ENCODE measurements around the gene EGF.
"Not testable (repeated sequence)": the region's sequence is repeated elsewhere in the genome, so short reads cannot be mapped to it uniquely, and the experiment has no call there.

EGF gene

DNA sequence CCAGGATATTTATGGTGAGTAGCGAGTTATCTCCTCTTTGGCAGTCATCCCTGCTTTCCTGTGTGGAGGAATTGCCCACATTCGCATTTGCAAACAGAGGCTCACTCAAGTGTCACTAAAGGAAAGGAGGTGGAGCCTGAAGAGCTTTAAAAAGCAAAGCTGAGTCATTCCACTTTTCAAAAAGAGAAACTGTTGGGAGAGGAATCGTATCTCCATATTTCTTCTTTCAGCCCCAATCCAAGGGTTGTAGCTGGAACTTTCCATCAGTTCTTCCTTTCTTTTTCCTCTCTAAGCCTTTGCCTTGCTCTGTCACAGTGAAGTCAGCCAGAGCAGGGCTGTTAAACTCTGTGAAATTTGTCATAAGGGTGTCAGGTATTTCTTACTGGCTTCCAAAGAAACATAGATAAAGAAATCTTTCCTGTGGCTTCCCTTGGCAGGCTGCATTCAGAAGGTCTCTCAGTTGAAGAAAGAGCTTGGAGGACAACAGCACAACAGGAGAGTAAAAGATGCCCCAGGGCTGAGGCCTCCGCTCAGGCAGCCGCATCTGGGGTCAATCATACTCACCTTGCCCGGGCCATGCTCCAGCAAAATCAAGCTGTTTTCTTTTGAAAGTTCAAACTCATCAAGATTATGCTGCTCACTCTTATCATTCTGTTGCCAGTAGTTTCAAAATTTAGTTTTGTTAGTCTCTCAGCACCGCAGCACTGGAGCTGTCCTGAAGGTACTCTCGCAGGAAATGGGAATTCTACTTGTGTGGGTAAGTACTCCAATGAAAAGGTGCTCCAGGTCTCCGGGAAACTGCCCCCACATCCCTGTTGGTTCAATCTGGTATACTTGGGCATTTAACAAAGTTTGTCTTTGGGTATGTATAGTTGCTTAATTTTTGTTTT is at the start of gene EGF:
EGF (plus strand) TSS at position 178 of the 890 bp plus-strand sequence; CDS start at position 631, 453 bp downstream.
- no peak for DNase-seq

DNA sequence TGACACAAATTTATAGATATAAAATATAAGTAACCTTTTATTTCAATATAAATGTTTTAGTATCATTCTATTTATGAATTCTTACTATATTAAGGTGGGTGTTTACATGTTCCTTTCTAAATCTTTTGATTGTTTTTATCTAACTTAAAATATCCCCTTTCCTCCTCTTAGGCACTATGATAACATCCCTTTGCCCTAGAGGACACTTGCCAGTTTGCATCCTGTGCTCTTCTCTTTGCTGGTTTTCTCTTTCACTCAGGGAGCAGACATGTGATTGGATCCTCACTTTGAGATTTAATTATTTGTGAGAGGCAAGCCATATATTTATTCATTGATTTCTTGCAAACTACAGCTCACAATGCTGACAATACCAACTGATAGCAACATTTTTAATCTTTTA is 48.5 kb upstream of the EGF start:
- DNase-seq = no peak

DNA sequence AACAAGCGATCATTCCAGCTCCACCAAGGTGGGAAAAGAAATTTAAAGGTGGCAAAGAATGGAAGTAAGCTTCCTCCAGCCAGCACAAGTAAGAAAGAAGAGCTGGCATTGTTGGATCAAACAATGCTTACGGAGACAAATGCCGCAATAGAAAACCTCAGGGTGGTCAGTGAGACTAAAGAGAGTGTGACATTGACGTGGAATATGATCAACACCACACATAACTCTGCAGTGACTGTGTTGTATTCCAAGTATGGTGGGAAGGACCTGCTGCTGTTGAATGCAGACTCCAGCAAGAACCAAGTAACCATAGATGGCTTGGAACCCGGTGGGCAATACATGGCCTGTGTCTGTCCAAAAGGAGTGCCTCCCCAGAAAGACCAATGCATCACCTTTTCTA is 42.6 kb upstream of the EGF start:
- DNase-seq = no peak

DNA sequence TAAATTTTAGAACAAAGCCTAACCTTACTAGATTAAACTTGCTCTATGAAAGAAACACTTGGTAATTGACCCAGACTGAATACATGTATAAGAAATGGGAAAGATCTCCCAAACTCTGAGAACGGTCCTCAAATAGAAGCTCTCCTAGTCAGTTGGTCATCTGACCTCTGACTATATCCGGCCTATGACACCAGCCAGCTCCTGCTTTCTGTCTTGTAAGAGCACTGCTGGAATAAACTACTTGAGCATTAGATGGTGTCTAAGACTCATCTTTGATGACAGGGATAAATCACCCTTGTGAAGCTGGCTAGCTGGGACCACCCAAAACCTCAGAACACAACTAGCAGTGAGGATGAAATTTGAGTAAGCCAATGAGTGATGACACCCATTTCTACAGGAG is 40.6 kb upstream of the EGF start:
- no peak for DNase-seq

DNA sequence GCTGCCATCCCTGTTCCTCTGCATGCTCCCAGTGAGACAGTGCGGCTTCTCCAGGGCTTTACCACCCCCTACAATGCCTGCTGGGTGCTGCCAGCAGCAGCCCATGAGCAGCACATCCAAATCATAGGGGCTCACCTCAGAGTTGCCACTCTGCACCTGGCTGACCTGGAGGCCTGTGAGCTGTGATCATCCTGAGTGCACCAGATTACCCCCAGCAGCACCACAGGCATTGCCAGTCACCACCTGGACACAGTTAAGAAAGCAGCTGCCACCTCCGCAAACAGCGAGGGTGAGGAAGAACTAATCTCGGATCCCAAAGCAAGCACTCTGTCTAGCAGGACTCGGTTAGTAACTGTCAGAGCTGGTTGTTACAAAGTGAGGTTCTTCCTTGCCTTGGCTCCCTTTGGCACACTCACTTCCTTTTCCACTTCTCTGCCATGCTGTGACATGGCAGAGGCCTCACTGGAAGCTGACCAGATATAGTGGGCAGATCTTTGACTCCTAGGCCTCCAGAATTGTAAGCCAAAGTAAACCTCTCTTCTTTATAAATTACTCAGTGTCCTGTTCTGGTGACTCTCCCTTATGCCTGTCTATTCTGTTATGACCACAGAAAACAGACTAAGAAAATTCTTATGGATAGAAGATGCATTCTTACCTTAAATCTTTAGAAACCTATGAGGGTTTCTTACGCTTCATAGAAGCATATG is 39.6 kb upstream of the EGF start:
- DNase-seq = no peak

DNA sequence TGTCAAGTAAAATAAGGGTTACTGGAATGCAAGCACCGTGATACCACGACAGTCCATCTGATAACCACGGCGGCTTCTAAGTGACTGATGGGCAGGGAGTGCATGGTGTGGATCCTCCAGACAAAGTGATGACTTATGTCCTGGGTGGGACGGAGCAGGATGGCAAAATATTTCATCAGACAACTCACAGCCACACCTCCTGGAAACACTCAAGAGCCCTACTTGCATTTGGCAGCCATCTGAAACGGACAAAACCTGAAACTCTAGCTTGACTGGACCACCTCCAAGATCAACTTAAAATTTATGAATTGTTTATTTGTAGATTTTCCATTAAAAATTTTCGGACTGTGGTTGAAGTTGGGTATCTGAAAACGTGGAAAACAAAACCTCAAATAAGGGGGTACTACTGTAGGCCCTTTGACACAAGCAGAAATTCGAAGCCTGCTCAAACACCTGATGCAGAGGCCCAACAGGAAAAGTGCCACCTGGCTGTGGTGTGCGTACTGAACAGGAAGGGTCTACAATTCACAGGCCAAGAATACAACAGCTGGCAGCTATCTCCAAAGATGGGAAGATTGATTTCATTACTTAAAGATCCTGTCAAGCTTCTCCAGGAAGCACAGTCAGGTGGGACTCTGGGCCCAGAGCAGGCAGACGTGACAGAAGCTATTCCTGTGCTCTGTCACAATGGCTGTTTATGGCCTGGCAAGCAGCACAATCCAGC is 38.7 kb upstream of the EGF start:
- no peak for DNase-seq

DNA sequence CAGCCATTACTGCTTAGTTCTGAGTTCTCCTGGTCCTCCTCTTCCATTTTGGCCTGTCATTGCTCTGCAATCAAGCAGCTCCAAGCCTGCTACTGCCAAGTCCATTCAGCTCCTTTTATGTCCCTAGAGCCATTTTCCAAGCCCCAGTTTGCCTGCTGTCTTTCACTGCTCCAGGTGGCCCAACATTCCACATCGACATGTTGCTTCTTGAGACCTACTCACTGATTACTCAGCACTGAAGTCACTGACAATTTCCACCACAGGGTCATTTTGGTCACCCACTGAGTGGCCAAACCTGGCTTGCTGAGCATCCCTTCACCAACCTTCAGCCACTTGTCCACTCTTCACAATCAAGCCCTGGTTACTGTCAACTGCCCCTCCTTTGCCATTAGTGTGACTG is 37.6 kb upstream of the EGF start:
- DNase-seq = no peak

DNA sequence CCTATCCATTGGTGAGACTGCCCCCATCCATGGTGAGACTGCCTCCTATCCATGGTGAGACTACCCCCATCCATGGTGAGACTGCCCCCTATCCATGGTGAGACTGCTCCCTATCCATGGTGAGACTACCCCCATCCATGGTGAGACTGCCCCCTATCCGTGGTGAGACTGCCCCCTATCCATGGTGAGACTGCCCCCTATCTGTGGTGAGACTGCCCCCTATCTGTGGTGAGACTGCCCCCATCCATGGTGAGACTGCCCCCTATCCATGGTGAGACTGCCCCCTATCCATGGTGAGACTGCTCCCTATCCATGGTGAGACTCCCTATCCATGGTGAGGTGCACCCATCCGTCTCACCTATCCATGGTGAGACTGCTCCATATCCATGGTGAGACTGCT is 37.1 kb upstream of the EGF start:
- DNase-seq = not testable (repeated sequence)

DNA sequence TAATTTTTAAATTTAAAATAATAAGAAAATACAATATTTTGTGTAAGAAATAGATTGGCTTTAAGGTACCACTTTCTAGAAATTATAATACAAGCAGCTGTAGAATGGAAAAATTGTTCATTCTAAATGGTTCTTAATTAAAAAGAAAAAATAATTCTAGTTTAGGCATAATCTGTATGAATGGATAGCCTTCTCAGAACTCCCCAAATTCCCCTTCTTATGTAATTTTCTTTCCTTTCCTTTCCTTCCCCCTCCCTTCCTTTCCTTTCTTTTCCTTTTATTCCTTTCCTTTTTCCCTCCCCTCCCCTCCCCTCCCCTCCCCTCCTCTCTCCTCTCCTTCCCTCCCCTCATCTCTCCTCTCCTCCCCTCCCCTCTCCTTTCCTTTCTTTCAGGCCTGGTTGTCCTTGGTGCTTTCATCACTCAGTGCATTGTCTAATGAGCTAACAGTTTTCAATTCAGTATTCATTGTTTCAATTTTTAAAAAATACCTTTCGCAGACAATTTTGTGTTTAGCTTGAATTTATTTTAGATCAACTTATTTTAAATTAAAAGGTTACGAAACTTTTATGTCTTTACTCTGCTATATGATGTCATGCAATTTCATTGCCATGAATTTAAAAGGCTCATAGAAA is 35.9 kb upstream of the EGF start:
- no peak for DNase-seq

DNA sequence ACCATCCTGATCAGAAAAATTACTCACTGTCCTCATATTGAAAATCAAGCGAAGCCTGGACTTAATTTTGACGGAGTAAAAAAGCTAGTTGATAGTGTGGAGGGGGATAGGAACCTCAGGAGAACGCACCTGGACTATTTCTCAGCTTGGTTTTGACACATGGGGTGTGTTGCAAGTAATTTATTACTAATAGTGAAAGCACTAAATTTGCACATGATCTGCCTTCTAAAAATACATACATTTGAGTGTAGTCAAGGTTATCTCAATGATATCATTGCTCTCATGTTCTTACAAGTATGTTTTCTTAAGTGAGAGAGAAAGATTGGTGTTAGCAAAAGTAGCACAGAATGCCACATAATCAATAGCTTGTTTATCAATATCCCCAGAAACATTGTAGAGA is 35.3 kb upstream of the EGF start:
- DNase-seq = peak; percentile 10

DNA sequence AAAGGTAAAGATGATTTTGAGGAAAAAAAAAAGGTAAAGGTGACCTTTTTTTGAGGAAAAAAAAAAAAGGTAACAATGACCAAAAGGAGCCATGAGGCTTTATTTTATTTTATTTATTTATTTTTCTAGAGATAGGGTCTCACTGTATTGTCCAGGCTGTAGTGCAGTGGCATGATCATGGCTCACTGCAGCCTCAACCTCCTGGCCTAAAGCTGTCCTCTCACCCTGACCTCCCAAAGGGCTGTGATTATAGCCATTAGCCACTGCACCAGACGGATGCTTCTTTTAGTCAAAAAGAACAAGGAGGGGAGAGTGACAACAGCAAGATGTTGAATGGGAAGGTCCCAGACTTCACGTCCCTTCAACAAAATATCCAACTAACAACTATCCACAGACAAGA is 34.3 kb upstream of the EGF start:
- no peak for DNase-seq

DNA sequence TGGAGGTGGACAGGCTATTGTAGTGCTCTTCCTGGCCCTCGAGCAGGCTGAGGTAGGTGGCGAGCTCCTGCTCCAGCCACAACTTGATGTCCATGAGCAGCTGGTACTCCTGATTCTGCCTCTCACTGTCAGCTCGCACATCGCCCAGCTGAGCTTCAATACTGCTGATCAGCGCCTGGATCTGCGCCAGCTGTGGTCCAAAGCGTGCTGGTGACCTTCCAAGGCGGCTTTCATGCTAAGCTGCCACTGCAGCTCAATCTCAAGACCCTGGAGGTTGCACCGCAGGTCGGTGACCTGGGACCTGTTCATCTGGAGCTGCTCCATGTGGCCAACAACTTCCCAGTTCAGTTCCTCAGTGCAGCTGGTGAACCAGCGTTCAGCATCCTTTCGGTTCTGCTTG is 33.6 kb upstream of the EGF start:
- DNase-seq = no peak

DNA sequence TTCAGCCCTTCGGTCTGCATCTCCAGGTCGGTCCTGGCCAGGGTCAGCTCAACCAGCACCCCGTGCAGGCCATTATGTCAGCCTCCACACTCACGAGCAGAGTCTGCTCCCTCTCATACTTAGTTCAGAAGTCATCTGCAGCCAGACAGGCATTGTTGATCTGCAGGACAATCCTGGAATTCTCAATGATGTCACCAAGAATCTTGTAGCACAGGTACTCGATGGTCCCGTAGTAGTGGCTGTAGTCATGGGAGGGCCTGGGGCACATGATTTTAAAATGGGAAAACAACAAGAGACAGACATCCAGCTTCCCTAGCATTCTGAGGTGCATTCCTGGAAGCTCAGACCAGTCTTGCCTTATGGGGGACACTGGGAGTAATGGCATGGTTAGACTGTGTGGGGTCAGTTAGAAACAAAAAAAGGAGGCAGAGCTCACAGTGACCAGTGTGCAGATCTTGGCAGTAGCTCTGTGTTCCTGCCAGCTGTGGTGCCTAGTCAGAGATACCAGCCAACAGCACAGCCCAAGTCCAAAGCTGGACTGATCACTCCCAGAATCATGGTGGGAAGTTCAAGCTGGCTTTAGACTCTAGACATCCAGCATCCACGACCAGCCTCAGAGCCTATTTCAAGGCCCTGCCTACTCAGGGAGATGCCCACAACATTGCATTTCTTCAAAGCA is 32.9 kb upstream of the EGF start:
- no peak for DNase-seq

DNA sequence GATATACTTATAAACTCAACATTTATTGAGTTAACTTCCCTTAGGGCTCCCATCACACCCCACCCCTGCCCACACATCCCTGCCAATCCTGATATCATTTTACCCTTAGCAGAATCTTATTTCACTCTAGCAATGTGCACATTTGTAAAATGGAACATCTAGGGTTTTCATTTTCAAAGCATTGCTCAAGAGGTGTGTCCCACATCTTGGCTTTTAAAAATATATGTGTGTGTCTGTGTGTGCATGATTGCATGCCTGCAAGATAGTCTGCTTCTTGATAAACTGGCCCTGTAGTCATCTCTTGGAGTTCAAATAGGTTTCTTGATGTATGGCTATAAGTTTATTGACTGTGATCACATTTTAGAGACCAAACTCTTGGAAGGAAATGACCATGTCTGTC is 26.4 kb upstream of the EGF start:
- no peak for DNase-seq

DNA sequence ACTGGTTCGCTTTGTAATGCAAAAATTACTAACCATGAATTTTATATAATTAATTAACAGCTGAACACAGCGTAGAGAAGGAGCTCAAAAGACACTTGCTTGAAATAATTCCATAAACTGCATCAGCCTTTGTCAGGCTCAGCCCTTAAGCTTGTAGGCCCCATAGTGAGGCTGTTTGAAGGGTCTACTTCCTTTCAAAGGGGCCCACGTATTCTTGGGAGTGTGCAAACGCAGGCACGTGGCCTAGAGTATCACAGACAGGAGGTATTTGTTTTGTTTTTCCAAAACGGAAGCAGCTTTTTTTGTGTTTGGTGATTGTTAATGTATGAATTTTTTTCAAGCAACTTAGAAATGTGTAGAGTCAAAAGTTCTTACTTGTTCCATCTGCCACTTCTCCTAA is 25.6 kb upstream of the EGF start:
- no peak for DNase-seq

DNA sequence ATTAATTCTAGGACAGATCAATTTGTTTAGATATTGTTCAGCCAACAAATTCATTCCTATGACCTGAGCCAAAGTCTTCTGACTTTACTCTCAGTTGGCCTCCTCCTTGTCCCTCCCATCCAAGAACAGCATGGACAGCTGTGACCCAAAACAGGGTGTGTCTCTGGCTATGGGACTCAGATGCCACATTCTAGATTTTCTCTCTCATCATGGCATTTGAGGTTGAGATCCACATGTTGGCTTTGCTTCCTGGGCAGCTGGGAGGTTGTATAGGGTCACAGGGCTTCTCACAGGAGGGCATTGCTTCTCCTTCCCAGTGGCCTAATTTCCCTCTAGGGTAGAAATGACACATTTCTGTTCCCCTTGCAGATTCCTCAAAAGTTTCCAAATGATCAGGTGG is 22.6 kb upstream of the EGF start:
- no peak for DNase-seq

DNA sequence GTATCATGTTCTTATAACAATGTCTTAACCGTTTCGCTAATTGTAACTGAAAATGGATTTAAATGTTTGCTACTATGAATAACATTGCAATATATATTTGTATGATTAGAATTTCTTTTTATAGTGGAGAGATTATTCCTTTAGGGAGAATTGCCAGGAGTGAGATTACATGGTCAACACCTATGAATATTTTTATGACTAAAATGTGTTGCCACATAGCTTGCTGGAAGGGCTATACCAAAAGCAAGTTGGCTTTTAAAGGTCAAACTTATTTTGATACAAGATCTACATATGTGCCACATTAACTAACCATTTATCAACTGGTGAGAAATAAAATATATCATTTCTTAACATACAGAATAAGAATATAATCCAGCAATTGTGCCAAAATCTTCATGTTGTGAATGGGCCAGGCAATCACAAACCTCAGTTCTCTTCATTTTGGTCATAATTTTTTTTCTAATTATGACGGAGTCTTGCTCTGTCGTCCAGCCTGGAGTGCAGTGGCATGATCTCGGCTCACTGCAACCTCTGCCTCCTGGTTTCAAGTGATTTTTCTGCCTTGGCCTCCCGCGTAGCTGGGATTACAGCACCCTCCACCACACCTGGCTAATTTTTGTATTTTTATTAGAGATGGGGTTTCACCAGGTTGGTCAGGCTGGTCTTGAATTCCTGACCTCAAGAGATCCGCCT is 10.0 kb upstream of the EGF start:
- no peak for DNase-seq

DNA sequence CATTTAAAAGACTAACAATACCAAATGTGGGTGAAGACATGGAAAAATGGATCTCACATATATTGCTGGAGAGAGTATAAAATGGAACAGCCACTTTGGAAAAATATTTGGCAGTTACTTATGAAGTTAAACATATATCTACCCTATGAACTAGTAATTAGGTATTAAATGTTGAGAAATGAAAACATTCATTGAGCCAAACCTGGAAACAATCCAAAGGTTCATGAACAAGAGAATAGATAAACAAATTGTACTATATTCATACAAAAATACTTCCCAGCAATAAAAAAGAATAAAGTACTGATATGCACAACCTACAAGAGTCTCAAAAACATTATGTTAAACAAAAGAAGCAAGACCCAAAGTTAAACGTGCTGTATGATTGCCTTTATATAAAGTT is 4.0 kb upstream of the EGF start:
- no peak for DNase-seq

DNA sequence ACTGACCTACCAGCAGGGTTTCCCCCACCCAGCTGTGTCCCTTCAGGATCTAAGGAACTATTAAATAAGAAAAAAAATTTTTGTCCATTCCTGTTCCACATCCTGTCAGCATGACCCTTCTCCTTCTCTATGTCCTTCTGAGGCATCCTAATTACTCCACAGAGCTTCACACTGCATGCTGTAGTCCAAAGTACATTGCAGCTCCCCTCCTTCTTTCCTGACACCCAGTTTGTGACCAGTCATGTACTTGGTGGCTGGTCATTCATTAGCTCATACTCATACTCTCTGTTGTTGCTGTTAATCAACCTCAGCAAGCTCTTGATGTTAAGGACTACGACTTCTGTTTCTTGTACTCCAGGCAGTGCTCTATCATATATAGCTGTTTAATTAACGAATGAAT is 2.4 kb upstream of the EGF start:
- no peak for DNase-seq

DNA sequence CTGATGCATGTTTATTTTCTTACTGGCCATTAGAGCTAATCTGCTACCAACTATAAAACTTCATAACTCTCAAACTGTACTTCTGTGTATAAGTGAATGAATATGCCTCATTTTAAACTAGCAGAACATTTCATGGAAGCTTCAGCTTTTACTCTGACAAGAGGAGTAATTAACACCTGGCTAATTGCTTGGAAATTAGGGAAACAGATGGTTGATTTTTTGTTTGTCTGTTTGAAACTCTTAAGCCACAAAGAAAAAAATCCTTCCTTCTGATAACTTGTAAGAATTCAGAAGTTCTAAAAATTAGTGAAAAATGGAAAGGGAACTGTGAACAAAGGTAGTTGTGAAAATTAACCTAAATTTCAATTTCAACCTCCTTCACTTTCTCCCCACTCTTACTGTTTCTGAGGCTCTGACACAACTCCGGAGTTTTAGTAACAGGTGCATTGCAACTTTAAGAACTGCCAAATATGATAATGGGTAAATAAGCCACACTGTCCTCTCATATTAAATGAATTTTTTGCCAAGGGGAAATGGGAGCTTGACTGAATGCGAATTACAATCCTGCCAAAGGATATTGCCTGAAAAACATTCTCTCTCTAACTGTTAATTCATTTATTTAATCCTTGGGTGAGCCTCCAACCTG is 1.0 kb downstream of the EGF start:
- DNase-seq = no peak

DNA sequence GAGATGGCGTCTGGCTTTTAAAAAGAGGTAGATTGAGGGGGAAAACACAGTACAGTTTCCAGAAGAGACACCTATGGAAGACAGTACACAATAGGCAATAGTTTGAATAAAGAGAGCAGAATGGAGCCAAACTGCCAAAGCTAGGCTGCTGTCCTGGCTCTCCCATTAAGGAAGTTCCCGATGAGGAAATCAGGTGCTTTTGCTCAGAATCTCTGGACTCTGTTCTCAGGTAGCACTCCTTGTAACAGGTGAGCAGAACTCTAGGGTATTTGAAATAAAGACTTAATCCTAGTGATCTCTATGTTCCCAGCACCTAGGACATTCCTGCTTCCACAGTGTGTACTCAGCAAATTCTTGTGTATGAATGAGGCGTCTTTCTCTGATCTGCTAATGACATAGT is 1.6 kb downstream of the EGF start:
- DNase-seq = no peak
